ENCODE measurements around the gene AKAP5. TPM values are rescaled to one million over a fixed set of nuclear protein-coding genes. Genes with fewer than 3 reads are reported as not detected.

Gene AKAP5
- polyA plus RNA-seq, 1 donor = 9.3 TPM

Other genes starting within 250 kb of the AKAP5 start
- gene ESR2, start 171.1 kb upstream of the AKAP5 start, polyA plus RNA-seq (ENCODE audit: insufficient read length) = 2.0 TPM
- 103 TPM for gene MTHFD1, start 77.1 kb upstream of the AKAP5 start, polyA plus RNA-seq (ENCODE audit: insufficient read length)
- 14.6 TPM for gene ZBTB25, start 38.3 kb downstream of the AKAP5 start, polyA plus RNA-seq (ENCODE audit: insufficient read length)
- 82.1 TPM for gene ZBTB1, start 39.3 kb downstream of the AKAP5 start, polyA plus RNA-seq (ENCODE audit: insufficient read length)
- gene HSPA2, start 75.2 kb downstream of the AKAP5 start, polyA plus RNA-seq (ENCODE audit: insufficient read length) = 13.4 TPM
- gene PPP1R36, start 84.5 kb downstream of the AKAP5 start, polyA plus RNA-seq (ENCODE audit: insufficient read length) = 1.5 TPM
- gene PLEKHG3, start 238.9 kb downstream of the AKAP5 start, polyA plus RNA-seq (ENCODE audit: insufficient read length) = 83.8 TPM

Data from left kidney (tissue), 1 donor.